ENCODE results near the gene KLHL15.

- TF ChIP-seq, protein P1, sequence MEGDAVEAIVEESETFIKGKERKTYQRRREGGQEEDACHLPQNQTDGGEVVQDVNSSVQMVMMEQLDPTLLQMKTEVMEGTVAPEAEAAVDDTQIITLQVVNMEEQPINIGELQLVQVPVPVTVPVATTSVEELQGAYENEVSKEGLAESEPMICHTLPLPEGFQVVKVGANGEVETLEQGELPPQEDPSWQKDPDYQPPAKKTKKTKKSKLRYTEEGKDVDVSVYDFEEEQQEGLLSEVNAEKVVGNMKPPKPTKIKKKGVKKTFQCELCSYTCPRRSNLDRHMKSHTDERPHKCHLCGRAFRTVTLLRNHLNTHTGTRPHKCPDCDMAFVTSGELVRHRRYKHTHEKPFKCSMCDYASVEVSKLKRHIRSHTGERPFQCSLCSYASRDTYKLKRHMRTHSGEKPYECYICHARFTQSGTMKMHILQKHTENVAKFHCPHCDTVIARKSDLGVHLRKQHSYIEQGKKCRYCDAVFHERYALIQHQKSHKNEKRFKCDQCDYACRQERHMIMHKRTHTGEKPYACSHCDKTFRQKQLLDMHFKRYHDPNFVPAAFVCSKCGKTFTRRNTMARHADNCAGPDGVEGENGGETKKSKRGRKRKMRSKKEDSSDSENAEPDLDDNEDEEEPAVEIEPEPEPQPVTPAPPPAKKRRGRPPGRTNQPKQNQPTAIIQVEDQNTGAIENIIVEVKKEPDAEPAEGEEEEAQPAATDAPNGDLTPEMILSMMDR (conservative IDR thresholded peaks at IDR 0.05; ENCODE audit: low read depth, low read length): no peak
- TF ChIP-seq, protein P2, sequence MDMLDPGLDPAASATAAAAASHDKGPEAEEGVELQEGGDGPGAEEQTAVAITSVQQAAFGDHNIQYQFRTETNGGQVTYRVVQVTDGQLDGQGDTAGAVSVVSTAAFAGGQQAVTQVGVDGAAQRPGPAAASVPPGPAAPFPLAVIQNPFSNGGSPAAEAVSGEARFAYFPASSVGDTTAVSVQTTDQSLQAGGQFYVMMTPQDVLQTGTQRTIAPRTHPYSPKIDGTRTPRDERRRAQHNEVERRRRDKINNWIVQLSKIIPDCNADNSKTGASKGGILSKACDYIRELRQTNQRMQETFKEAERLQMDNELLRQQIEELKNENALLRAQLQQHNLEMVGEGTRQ (IDR thresholded peaks at IDR 0.05; ENCODE audit: low read depth, low read length): no peak
- TF ChIP-seq POLR2A (IDR thresholded peaks at IDR 0.05; ENCODE audit: low read depth, low read length) (no peak), RFX5 (IDR thresholded peaks at IDR 0.05; ENCODE audit: low read depth, low read length) (no peak), CHD1 (IDR thresholded peaks at IDR 0.05; ENCODE audit: low read depth, low read length) (no peak), BHLHE40 (IDR thresholded peaks at IDR 0.05; ENCODE audit: low read depth, low read length) (no peak), RCOR1 (IDR thresholded peaks at IDR 0.05; ENCODE audit: insufficient replicate concordance, low read length) (no peak), CEBPB (IDR thresholded peaks at IDR 0.05; ENCODE audit: low read depth, low read length) (no peak), RAD21 (IDR thresholded peaks at IDR 0.05; ENCODE audit: low read length) (no peak), SMC3 (IDR thresholded peaks at IDR 0.05; ENCODE audit: low read depth, low read length) (no peak), FOS (IDR thresholded peaks at IDR 0.05; ENCODE audit: low read depth, low read length) (no peak), MAFK (IDR thresholded peaks at IDR 0.05; ENCODE audit: low read depth, low read length) (no peak), MAZ (IDR thresholded peaks at IDR 0.05; ENCODE audit: borderline replicate concordance, low read depth, low read length) (no peak)
Measured at GRCh38 chrX:23944234-23944633, 82.8 kb downstream of the KLHL15 start.
